Activated CD8-positive, alpha-beta memory T cell treated with anti-CD3 and anti-CD28 coated beads for 36 hours (primary cell): ENCODE results near the gene SOX18. TPM values are rescaled to one million over a fixed set of nuclear protein-coding genes. Genes with fewer than 3 reads are reported as not detected.
"Not testable (repeated sequence)": the region's sequence is repeated elsewhere in the genome, so short reads cannot be mapped to it uniquely, and the experiment has no call there.

ENCODE experiments used
- CTCF ChIA-PET: fragments of 350-600 bp; sonication (Branson Sonifier 250); formaldehyde crosslinking; loops from one replicate; lab custom pipeline; 2021; ENCODE audit warnings: antibody characterized with exemption; lab: Charles Lee
- POLR2A ChIA-PET: fragments of 350-600 bp; sonication (Branson Sonifier 250); formaldehyde crosslinking; loops from one replicate; lab custom pipeline; 2021; ENCODE audit warnings: antibody characterized with exemption; lab: Charles Lee
- total RNA-seq, 2 experiments: library from RNA; stranded (reverse); gene quantifications; one replicate each; pipeline ENCODE4 v1.2.3, GENCODE V29; 2021

The SOX18 gene
- not detected for total RNA-seq

GRCh38 chr20:64049060-64049877 lies at the start of gene SOX18:
Gene SOX18 (minus strand): TSS chr20:64049639. CDS start chr20:64049516, 123 bp downstream.
- CTCF ChIA-PET, result interaction anchor here (1.0 to 1.2 kb wide), 2 partner anchors 11 to 511 kb away, joined by 3 read pairs; no protein-coding TSS in a partner anchor
- POLR2A ChIA-PET, result no interaction called here

GRCh38 chr20:64098471-64099013 lies 49.1 kb upstream of the SOX18 start:
- ChIA-PET POLR2A (no interaction called here), CTCF (interaction anchor here (1.0 to 4.9 kb wide), 2 partner anchors 22 to 36 kb away, joined by 3 to 27 read pairs; no protein-coding TSS in a partner anchor)

GRCh38 chr20:64096535-64096934 lies 47.1 kb upstream of the SOX18 start:
- POLR2A ChIA-PET, result no interaction called here

GRCh38 chr20:64095927-64096326 lies 46.5 kb upstream of the SOX18 start:
- POLR2A ChIA-PET, result no interaction called here
- CTCF ChIA-PET, result interaction anchor here (1.1 kb wide), 1 partner anchor 12 kb away, joined by 3 read pairs; the partner anchor contains the start of gene LKAAEAR1

More at GRCh38 chr20:64096535-64096934, 47.1 kb upstream of the SOX18 start:
- CTCF ChIA-PET, result interaction anchor here (1.1 kb wide), 1 partner anchor 13 kb away, joined by 3 read pairs; the partner anchor contains the start of gene LKAAEAR1

GRCh38 chr20:64095455-64095854 lies 46.0 kb upstream of the SOX18 start:
- ChIA-PET POLR2A (no interaction called here), CTCF (no interaction called here)

GRCh38 chr20:64093013-64093503 lies 43.6 kb upstream of the SOX18 start:
- ChIA-PET CTCF (no interaction called here), POLR2A (no interaction called here)

- ChIA-PET POLR2A (no interaction called here), CTCF (interaction anchor here (0.6 kb wide), 1 partner anchor 28 kb away, joined by 3 read pairs; no protein-coding TSS in a partner anchor)
Observed at GRCh38 chr20:64092258-64093012, 43.0 kb upstream of the SOX18 start.

- POLR2A ChIA-PET, result no interaction called here
- CTCF ChIA-PET, result no interaction called here
Observed at GRCh38 chr20:64091770-64092169, 42.3 kb upstream of the SOX18 start.

- ChIA-PET POLR2A (no interaction called here), CTCF (no interaction called here)
Observed at GRCh38 chr20:64091340-64091739, 41.9 kb upstream of the SOX18 start.

GRCh38 chr20:64090165-64090564 lies 40.7 kb upstream of the SOX18 start:
- ChIA-PET POLR2A (no interaction called here), CTCF (interaction anchor here (1.3 to 1.4 kb wide), 2 partner anchors 12 to 30 kb away, joined by 4 to 8 read pairs; no protein-coding TSS in a partner anchor)

GRCh38 chr20:64088586-64088985 lies 39.1 kb upstream of the SOX18 start:
- POLR2A ChIA-PET, result not testable (repeated sequence)
- CTCF ChIA-PET, result interaction anchor here (1.4 kb wide), 1 partner anchor 32 kb away, joined by 8 read pairs; no protein-coding TSS in a partner anchor

- CTCF ChIA-PET, POLR2A ChIA-PET: not testable (repeated sequence)
Observed at GRCh38 chr20:64087226-64087825, 37.9 kb upstream of the SOX18 start.

- POLR2A ChIA-PET, result no interaction called here
- CTCF ChIA-PET, result no interaction called here
Observed at GRCh38 chr20:64086801-64087200, 37.4 kb upstream of the SOX18 start.

GRCh38 chr20:64084685-64085152 lies 35.3 kb upstream of the SOX18 start:
- POLR2A ChIA-PET, result interaction anchor here (0.7 to 1.1 kb wide), 2 partner anchors 104 to 173 kb away, joined by 3 to 5 read pairs; no protein-coding TSS in a partner anchor

GRCh38 chr20:64083804-64084684 lies 34.6 kb upstream of the SOX18 start, which contains the start of gene LKAAEAR1:
Gene LKAAEAR1 (minus strand): TSS chr20:64084398. CDS start chr20:64084219, 179 bp downstream.
- ChIA-PET CTCF (interaction anchor here (0.7 to 3.1 kb wide), 14 partner anchors 12 to 171 kb away, joined by 3 to 29 read pairs (median 4); partner anchors contain the start of gene PCMTD2), POLR2A (interaction anchor here (0.7 to 1.1 kb wide), 2 partner anchors 104 to 173 kb away, joined by 3 to 5 read pairs; no protein-coding TSS in a partner anchor)

More at GRCh38 chr20:64084685-64085152, 35.3 kb upstream of the SOX18 start:
- CTCF ChIA-PET, result interaction anchor here (0.7 to 3.1 kb wide), 5 partner anchors 12 to 148 kb away, joined by 3 to 29 read pairs (median 3); no protein-coding TSS in a partner anchor

- CTCF ChIA-PET, result interaction anchor here (0.7 to 3.1 kb wide), 12 partner anchors 13 to 172 kb away, joined by 3 to 29 read pairs (median 4); partner anchors contain the start of gene PCMTD2
- POLR2A ChIA-PET, result no interaction called here
Observed at GRCh38 chr20:64083378-64083803, 34.0 kb upstream of the SOX18 start.

- CTCF ChIA-PET, result interaction anchor here (0.8 to 3.1 kb wide), 11 partner anchors 14 to 172 kb away, joined by 3 to 29 read pairs (median 4); partner anchors contain the start of gene PCMTD2
- POLR2A ChIA-PET, result no interaction called here
Observed at GRCh38 chr20:64082820-64083377, 33.5 kb upstream of the SOX18 start.
